Transverse colon (tissue), 4 donors: Measurements from ENCODE around the gene DCST2. TPM values are rescaled to one million over a fixed set of nuclear protein-coding genes. Genes with fewer than 3 reads are reported as not detected.

ENCODE experiments used
- DNase-seq: peaks from one replicate; pipeline ENCODE4 v3.0.0-alpha.2; 2019
- H3K27ac ChIP-seq, 4 donors: fragments of 200-600 bp; sonication (generic); 2 replicates each; pipeline ENCODE4 v1.5.1; 2016 to 2018; ENCODE audit warnings: inconsistent platforms in 4 of 4
- H3K27me3 ChIP-seq: fragments of 200-600 bp; sonication (generic); 2 replicates; pipeline ENCODE4 v1.5.1; 2017; ENCODE audit warnings: inconsistent platforms
- H3K36me3 ChIP-seq, 4 donors: fragments of 200-600 bp; sonication (generic); 2 replicates each; pipeline ENCODE4 v1.5.1; 2017 to 2019; ENCODE audit warnings: inconsistent platforms in 4 of 4
- H3K4me1 ChIP-seq, 4 donors: fragments of 200-600 bp; sonication (generic); 2 replicates each; pipeline ENCODE4 v1.5.1; 2017 to 2020; ENCODE audit warnings: inconsistent platforms in 4 of 4
- H3K4me3 ChIP-seq, 4 donors: fragments of 200-600 bp; sonication (generic); 1 replicate in 1 of 4; 2 replicates in 3 of 4; pipeline versions ENCODE4 v1.5.1 to v1.6.1; 2017 to 2019; ENCODE audit warnings: inconsistent platforms in 4 of 4
- H3K9me3 ChIP-seq, 2 donors: fragments of 200-600 bp; sonication (generic); 2 replicates each; pipeline ENCODE4 v1.5.1; 2017 to 2019; ENCODE audit warnings: inconsistent platforms in 2 of 2
- CTCF ChIP-seq, 5 experiments: fragments of 200-600 bp in 3 of 5; fragments of 450-650 bp in 2 of 5; sonication (generic) in 3 of 5; IDR thresholded peaks; 1 replicate in 2 of 5; 2 replicates in 3 of 5; pipeline ENCODE4 v1.5.1; 2016 to 2017; ENCODE audit warnings: antibody characterized with exemption in 5 of 5, inconsistent platforms in 3 of 5, mild to moderate bottlenecking in 2 of 5, moderate library complexity in 1 of 5
- EP300 ChIP-seq: sonication (generic); formaldehyde crosslinking; IDR thresholded peaks from one replicate; pipeline ENCODE4 v1.6.1; 2017; ENCODE audit warnings: antibody characterized with exemption, low read depth
- POLR2A ChIP-seq: fragments of 450-650 bp; IDR thresholded peaks from one replicate; pipeline ENCODE4 v1.6.1; 2016; ENCODE audit warnings: antibody characterized with exemption, mild to moderate bottlenecking, moderate library complexity
- POLR2AphosphoS5 ChIP-seq, 3 donors: sonication (generic); formaldehyde crosslinking; IDR thresholded peaks; one replicate each; pipeline ENCODE4 v1.6.1; 2016; ENCODE audit warnings: antibody characterized with exemption in 3 of 3
- WGBS, 2 donors: methylation state at CpG; one replicate each; pipeline ENCODE4 v1.1.5; 2018; ENCODE audit warnings: low coverage in 1 of 2; 5-methylcytosine and 5-hydroxymethylcytosine counted together
- in situ Hi-C, 4 donors: fragments of 200-750 bp; cut with MboI; loops; one replicate each; pipeline versions ENCODE4 v1.15.0 to v1.15.1; 2017; ENCODE audit warnings: low sequenced_read_pairs in 3 of 4, low pct_ligation_motif_present in 1 of 4, low pct_unique_long_range_greater_than_20kb in 1 of 4
- intact Hi-C: fragments of 100-400 bp; cut with DNase I; formaldehyde crosslinking; loops from one replicate; pipeline ENCODE4 v1.15.1; 2023; ENCODE audit warnings: low total_unique reads
- total RNA-seq, 4 donors: library from RNA; depleted of rRNA; stranded (reverse); fragments of >200 nt; gene quantifications; one replicate each; pipeline ENCODE4 v1.1.0, GENCODE V29; 2016

The DCST2 gene
- total RNA-seq, 4 donors from 2014 or later: 1.9 to 4.6 (median 4.5) TPM; not detected in 1

DNA sequence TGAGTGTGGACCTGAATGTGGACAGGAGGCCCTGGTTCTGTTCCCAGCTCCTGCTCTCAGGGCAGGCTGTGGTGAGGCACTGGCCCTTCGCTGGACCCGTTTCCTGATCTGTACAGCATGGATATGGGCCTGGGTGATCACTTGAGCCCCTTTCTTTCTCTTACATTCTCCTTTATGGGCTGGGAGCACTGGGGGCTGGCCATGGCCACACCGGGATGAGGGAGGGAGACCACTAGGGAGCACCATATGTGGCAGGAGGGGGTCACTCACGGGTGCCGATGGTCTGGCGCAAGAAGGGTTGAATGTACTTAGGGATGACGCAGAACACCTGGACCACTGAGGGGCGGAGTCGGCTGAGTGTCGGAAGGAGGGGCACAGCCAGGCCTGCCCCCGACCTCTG is 2.7 kb downstream of the DCST2 start:
- intact Hi-C loops: no loop called here
- DNase-seq: no peak
- H3K9me3 ChIP-seq: no peaks in the 10 kb centered on the region

GRCh38 chr1:155030243-155030795 is 3.3 kb downstream of the DCST2 start:
- no peaks in the 10 kb centered on the region for H3K9me3 ChIP-seq
- WGBS, 2 donors: 86 to 100% methylated on average over 1 to 15 of the region's 15 CpGs
- TF ChIP-seq POLR2A: no peak
- TF ChIP-seq POLR2AphosphoS5 (IDR thresholded peaks at IDR 0.05): no peak
- TF ChIP-seq CTCF (IDR thresholded peaks at IDR 0.05): no peak
- no peak for TF ChIP-seq EP300
- H3K27me3 ChIP-seq: no peaks in the 10 kb centered on the region
- in situ Hi-C loops: no loop called here
- no peak for DNase-seq
- no peak overlapping the region for H3K27ac ChIP-seq
- H3K4me3 ChIP-seq: no peak overlapping the region
- intact Hi-C loops: no loop called here
- H3K4me1 ChIP-seq: no peaks in the 10 kb centered on the region
- no peaks in the 10 kb centered on the region for H3K36me3 ChIP-seq

More for the DNA sequence above, 2.7 kb downstream of the DCST2 start:
- H3K4me1 ChIP-seq: no peaks in the 10 kb centered on the region
- 67 to 87% methylated on average over 3 to 11 of the region's 11 CpGs for WGBS, 2 donors
- no peaks in the 10 kb centered on the region for H3K36me3 ChIP-seq
- no peaks in the 10 kb centered on the region for H3K27me3 ChIP-seq
- no peak overlapping the region for H3K27ac ChIP-seq
- in situ Hi-C loops: no loop called here
- TF ChIP-seq POLR2AphosphoS5 (IDR thresholded peaks at IDR 0.05) (no peak), EP300 (no peak), POLR2A (no peak), CTCF (IDR thresholded peaks at IDR 0.05) (no peak)
- H3K4me3 ChIP-seq: no peak overlapping the region

- intact Hi-C loops (no loop called here), in situ Hi-C loops (no loop called here)
- no peaks in the 10 kb centered on the region for H3K4me1 ChIP-seq
- no peak overlapping the region for H3K4me3 ChIP-seq
- no peaks in the 10 kb centered on the region for H3K27me3 ChIP-seq
- no peak for DNase-seq
- H3K9me3 ChIP-seq: no peaks in the 10 kb centered on the region
- 85 to 100% methylated on average over 2 to 16 of the region's 16 CpGs for WGBS, 2 donors
- no peak overlapping the region for H3K27ac ChIP-seq
- H3K36me3 ChIP-seq: no peaks in the 10 kb centered on the region
- TF ChIP-seq CTCF (IDR thresholded peaks at IDR 0.05): no peak
- TF ChIP-seq POLR2A: no peak
- TF ChIP-seq EP300: no peak
- TF ChIP-seq POLR2AphosphoS5 (IDR thresholded peaks at IDR 0.05): no peak
These were observed 3.9 kb downstream of the DCST2 start for GRCh38 chr1:155029513-155030242.

DNA sequence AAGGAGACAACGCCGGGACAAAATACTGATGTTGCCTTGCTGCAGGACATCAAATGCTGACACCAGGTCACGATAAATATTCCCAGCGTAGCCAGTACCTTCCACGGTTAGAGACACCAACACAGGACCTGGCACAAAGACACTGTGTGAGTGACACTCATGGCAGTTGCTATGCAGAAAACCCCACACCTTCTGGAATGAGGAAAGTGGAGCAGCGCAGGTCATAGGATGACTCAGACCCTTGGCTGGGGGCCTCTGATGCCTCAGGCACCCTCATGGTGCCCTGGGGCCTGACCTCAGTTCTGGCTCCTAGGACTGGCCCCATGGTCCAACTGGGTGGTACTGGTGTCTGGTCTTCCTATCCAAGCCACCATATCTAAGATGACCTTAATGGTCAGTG is 7.0 kb downstream of the DCST2 start:
- no peak overlapping the region for H3K27ac ChIP-seq
- intact Hi-C loops (no loop called here), in situ Hi-C loops (no loop called here)
- no peaks in the 10 kb centered on the region for H3K27me3 ChIP-seq
- WGBS, 2 donors: 91% methylated on average over 6 of the region's 6 CpGs; no CpG with 5 or more reads in 1 of the 2 donors
- TF ChIP-seq POLR2AphosphoS5 (IDR thresholded peaks at IDR 0.05) (no peak), POLR2A (no peak), EP300 (no peak), CTCF (IDR thresholded peaks at IDR 0.05) (no peak)
- no peaks in the 10 kb centered on the region for H3K36me3 ChIP-seq
- no peak for DNase-seq
- H3K4me3 ChIP-seq: no peak overlapping the region
- no peaks in the 10 kb centered on the region for H3K9me3 ChIP-seq
- H3K4me1 ChIP-seq: peaks cover 0 to 3% (median 0%) of the 10 kb centered on the region in 4 donors
